GM11168 (cell line): ENCODE results near the gene MISP3.

ENCODE experiments used
- in situ Hi-C: fragments of 300-500 bp; cut with MboI; formaldehyde crosslinking; loops from one replicate; pipeline ENCODE4 v1.12.0; 2022; ENCODE audit warnings: low sequenced_read_pairs; ENCODE audit not compliant: unreplicated experiment

The MISP3 gene

GRCh38 chr19:14073261-14073924 is 807 bp downstream of the MISP3 start:
- in situ Hi-C loops = loop anchor here (5.0 to 10.0 kb wide), 2 partner anchors 191 to 479 kb away; no protein-coding TSS in a partner anchor

DNA sequence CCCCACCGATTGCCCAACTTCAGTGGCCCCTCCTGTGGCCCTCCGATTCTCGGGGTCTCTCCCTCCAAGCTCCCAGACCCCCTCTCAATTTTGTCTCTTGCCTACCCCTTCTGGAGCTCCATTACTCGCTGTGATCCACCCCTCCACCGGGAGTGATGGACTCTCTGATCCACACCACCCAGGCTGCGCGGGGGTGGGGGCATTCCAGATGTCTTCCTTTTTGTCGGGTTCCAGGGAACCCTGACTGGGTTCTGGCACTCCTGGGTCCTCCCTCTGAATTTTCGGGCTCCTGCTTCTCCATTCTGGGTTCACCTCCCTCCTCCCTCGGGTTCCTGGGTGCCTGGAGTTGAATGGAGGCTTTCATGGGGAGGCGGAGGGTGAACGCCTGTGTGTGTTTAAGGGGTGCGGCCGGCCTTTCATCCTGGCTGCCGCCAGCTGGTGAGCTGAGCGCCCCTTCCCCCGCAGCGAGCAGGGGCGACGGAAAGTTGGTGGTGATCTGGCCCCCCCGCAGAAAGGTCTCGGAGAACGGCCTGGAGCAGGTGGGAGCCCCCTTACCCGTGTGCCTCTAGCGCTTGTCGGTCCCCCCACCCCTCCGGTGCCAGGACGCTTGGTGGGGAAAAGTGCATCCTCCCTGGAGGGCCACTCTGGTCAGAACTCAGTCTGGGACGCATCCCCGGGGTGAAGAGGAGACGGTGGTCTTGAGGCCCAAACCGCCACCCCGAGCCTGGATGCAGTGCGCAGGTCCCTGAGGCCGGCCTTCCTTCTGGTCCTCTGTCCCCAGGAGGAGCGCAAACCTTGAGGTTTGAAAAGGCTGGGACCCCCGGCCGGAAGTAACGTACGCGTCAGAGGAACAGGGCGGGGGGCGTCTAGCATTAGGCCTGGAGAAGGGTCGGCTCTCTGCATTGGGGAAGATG is 1.6 kb downstream of the MISP3 start:
- in situ Hi-C loops = loop anchor here (5.0 to 10.0 kb wide), 2 partner anchors 192 to 479 kb away; no protein-coding TSS in a partner anchor

- in situ Hi-C loops = loop anchor here (10.0 kb wide), 1 partner anchor 484 kb away; no protein-coding TSS in a partner anchor
Measured at GRCh38 chr19:14078411-14078810, 5.8 kb downstream of the MISP3 start.

DNA sequence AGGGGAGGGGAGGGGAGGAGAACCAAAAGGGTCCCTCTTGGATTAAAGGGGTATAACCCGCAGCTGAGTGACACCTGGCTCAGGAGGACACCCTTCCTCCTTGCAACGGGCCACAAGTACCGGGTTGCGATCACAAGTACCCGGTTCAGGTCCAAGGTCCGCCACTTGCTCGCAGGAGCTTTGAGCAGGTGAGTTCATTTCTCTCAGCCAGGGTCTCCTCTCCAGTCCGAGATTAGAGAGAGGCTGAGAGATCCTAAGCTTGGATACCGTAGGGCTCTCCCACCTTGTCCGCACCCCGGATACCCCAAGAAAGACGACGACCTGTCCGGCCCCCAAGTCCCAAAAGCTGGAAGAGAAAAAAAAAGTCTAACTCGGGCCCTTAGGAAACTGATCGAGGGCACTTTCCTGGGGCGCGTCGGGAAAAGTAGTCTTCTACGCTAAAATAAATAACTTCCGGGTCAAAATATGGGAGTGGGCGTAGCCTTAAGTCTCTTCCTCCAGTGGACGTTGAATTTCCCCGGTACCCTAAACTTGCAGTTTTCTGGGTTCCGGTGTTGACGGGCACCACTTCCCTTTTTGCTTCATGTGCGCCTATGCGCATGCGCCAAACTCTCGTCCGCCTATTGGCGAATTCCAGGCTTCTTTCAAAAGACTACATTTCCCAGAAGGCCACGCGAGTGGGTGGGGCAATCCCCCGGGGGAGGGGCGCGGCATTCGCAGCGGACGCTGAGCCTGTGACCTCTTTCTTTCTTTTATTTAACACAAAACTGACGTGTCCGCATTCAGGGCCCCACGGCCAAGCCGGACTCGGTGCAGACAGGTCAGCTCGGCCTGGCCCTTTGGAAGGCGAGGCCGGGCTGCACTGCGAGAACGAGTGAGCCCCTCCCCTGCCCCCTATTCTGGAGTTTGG is 8.6 kb downstream of the MISP3 start:
- in situ Hi-C loops = no loop called here

DNA sequence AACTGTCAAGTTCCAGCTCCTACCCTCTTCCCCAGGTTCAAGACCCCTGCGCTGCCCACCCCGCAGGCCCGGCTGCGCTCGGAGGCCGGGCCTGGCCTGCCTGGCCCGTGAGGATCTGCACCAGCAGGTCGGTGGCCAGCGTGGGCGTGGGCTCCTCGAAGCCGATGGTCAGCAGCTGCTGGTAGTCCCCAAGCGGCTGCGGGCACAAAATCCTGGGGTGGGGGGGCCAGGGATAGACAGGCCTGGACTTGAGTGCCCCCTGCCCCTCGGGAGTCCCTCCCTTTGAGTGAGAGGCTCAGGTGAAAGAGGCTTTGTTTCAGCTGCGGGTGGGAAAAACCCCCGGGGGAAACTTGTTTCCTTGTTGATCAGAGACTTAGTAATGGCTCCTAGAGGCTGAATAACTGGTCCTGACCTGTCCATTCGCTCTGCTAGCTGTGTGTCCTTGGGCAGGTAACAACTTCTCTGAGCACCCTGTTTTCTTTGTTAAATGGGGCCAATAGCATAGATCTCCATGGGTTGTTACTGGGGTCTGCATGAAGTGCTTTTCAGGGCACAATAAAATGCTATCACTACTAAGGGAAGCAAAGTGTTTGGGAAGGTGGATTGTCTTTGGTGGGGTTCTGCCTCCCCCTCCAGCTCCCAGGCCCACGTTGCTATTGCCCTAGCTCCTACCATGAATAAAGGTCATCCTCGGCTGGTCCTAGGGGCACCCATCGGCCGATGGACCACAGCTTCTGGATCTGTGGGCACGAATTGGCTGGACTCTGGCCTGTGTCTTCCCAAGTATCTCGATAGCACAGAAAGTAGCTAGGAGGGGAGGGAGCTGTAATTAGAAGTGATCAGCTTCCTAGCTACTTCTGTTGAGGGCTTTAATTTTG is 9.4 kb downstream of the MISP3 start:
- in situ Hi-C loops = no loop called here

GRCh38 chr19:14082675-14082960 is 10.0 kb downstream of the MISP3 start:
- in situ Hi-C loops = no loop called here

DNA sequence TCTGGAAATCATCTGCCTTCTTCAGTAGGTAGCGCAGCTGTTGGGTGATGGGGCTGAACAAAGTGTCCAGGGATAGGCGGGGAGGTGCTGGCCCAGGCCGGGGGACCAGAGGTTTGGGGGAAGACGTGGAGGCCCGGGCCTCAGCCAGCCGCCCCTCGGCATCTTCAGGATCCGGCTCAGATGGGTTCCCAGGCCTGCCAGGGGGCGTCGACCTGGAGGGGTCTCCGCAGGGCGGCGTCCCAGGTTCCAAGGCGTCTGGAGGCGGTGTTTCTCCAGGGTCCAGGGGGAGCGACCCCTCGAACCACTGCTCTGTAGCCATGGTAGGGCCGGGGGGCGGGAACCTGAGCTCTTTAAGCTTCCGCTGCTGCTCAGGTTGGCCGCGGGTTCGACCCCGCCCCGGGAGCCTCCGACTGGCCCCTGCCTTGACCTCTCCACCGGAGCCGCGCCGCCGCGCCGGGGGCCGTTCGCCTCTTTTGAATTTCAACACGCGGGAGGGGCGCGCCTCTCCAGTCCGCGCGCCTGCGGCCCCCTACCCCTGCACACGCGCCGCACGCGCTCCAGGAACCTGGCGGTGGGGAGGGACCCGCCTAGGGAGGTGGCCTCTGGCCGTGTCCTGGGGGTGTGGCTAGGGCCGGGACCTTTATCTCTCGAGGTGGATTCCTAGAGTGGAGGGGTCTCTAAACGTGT is 12.9 kb downstream of the MISP3 start, which contains the start of gene C19orf67:
Gene C19orf67 (minus strand): TSS at position 475 of the 687 bp plus-strand sequence. CDS start 156 bp downstream, at position 319.
- in situ Hi-C loops = no loop called here

DNA sequence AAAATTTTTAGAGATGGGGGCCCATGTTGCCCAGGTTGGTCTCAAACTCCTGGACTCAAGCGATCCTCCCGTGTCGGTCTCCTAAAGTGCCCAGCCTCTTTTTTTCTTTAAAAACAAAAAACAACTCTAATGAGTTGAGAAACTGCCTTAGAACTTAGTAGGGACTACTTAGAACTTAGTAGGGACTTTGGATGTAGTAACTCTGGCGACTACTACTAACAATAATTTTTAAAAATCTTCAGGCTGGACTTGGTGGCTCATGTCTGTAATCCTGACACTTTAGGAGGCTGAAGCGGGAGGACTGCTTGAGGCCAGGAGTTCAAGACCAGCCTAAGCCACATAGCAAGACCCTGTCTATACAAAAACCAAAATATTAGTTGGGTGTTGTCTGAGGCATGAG is 13.5 kb downstream of the MISP3 start:
- in situ Hi-C loops = no loop called here

- in situ Hi-C loops = no loop called here
Measured at GRCh38 chr19:14088634-14089411, 16.2 kb downstream of the MISP3 start.

- in situ Hi-C loops = no loop called here
Measured at GRCh38 chr19:14089412-14089661, 16.8 kb downstream of the MISP3 start.

GRCh38 chr19:14089662-14090508 is 17.3 kb downstream of the MISP3 start:
- in situ Hi-C loops = no loop called here

- in situ Hi-C loops = no loop called here
Measured at GRCh38 chr19:14090509-14091080, 18.0 kb downstream of the MISP3 start, which contains the start of gene SAMD1. Gene SAMD1, minus strand, starts transcription at chr19:14090751.

GRCh38 chr19:14091081-14091812 is 18.7 kb downstream of the MISP3 start:
- in situ Hi-C loops = no loop called here

- in situ Hi-C loops = no loop called here
Measured at GRCh38 chr19:14091813-14092462, 19.4 kb downstream of the MISP3 start.

GRCh38 chr19:14093117-14093823 is 20.7 kb downstream of the MISP3 start:
- in situ Hi-C loops = no loop called here
